ENCODE measurements around the gene CBX3. TPM values are rescaled to one million over a fixed set of nuclear protein-coding genes. Genes with fewer than 3 reads are reported as not detected.
A peak's percentile ranks its signal among the peaks of the same experiment; 100 is the strongest.

CBX3 gene
- total and polyA plus RNA-seq, 10 of the 15 experiments (the other 5 are each of a cell fraction or from before 2014, with no cell fraction given), result 153 to 307 (median 225) TPM

DNA sequence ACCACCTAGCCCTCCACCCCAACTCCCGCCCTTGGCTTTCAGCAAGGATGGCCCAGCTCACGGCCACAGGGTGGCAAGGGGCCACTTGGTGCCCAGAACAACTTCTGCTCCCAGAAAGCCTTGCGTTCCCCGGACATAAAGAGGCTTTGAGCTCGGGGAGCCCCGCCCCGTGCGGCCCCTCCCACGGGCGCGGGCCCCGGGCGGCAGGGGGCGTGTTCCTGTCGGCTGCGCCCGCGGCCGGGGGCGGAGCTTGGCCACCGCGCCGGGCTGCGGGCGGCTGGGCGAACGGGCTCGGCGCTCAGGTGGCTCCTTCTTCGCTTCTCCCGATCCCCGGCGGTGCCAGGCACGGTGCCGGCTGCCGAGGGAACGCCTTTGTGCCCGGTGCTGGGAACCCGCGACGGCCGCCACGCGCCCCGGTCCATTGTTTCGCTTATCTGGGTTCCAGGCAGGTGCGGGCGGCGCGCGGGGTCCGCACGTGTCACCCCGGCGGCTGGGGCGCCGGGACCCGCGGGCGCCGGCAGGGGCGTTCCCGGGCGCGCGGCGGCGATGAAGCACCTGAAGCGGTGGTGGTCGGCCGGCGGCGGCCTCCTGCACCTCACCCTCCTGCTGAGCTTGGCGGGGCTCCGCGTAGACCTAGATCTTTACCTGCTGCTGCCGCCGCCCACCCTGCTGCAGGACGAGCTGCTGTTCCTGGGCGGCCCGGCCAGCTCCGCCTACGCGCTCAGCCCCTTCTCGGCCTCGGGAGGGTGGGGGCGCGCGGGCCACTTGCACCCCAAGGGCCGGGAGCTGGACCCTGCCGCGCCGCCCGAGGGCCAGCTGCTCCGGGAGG is 49.4 kb upstream of the CBX3 start, which contains the start of gene NFE2L3:
Gene NFE2L3, plus strand, starts transcription at position 246 of the 829 bp plus-strand sequence. Its CDS starts 301 bp downstream, at position 547.
- Histone ChIP-seq H3K4me3 (peak within 1 kb of the TSS; percentile 72), H3K27ac (ENCODE audit: control insufficient read depth, insufficient read depth) (peak within 1 kb of the TSS; percentile 88), H2AFZ (ENCODE audit: control insufficient read depth, low read depth, low read length) (peak within 1 kb of the TSS; percentile 99), H4K20me1 (ENCODE audit: control insufficient read depth, insufficient read depth) (no peaks in the 10 kb centered on the region; the same call in 1 of the 2 replicates), H3K9me3 (replicated peaks; ENCODE audit: control insufficient read depth, insufficient read depth, low read length) (no peaks in the 10 kb centered on the region), H3K27me3 (replicated peaks in 1 of 2; ENCODE audit: control insufficient read depth in 2 of 2, insufficient read depth in 2 of 2, low read length in 1 of 2) (no peaks in the 10 kb centered on the region), H3K9ac (ENCODE audit: control insufficient read depth, insufficient read depth, low read length) (peak within 1 kb of the TSS; percentile 86), H3K4me2 (ENCODE audit: control insufficient read depth, insufficient read depth) (peak within 1 kb of the TSS; percentile 98), H3K79me2 (ENCODE audit: control insufficient read depth, insufficient read depth, low read length) (peaks cover 55% of the 10 kb centered on the region), H3K4me1 (ENCODE audit: control insufficient read depth, insufficient read depth, low read length) (peaks cover 23% of the 10 kb centered on the region), H3K36me3 (ENCODE audit: control insufficient read depth in 2 of 2, insufficient read depth in 2 of 2, low read length in 1 of 2) (no peaks in the 10 kb centered on the region)
- DNase-seq (ENCODE audit: low read depth, low spot score), result no peak
- no peak for FAIRE-seq
- WGBS (ENCODE audit: insufficient coverage, insufficient replicate concordance, low lambda C conversion rate, missing lambda C conversion rate), result under 1% methylated on average over 57 of the region's 95 CpGs
- CTCF ChIA-PET, result interaction anchor here (0.7 to 3.2 kb wide), 17 partner anchors 9 to 259 kb away, joined by 3 to 40 read pairs (median 5); partner anchors contain the start of gene HNRNPA2B1
- peak; percentile 75 for ATAC-seq
- POLR2A ChIA-PET, result interaction anchor here (0.7 to 2.2 kb wide), 18 partner anchors 9 to 185 kb away, joined by 3 to 42 read pairs (median 4); partner anchors contain the start of gene CBX3
- BruUV-seq (replicated peaks), result no TSS peak
- SMC1A ChIA-PET (ENCODE audit: uncharacterized antibody, unreplicated experiment), result interaction anchor here (1.0 to 3.2 kb wide), 15 partner anchors 9 to 258 kb away, joined by 3 to 30 read pairs (median 5); no protein-coding TSS in a partner anchor
- intact Hi-C loops (cut with micrococcal nuclease; ENCODE audit: unreplicated experiment) (loop anchor here (2.0 to 5.0 kb wide), 2 partner anchors 49 to 205 kb away; partner anchors contain the start of genes CBX3 and HNRNPA2B1), in situ Hi-C loops (cut with MboI) (no loop called here)
- RAD21 ChIA-PET (ENCODE audit: unreplicated experiment), result interaction anchor here (0.7 to 3.1 kb wide), 21 partner anchors 9 to 259 kb away, joined by 3 to 54 read pairs (median 5); partner anchors contain the start of gene CBX3
- TF ChIP-seq NFIC (IDR thresholded peaks at IDR 0.05; ENCODE audit: low read depth, low read length), result no peak
- TF ChIP-seq, protein P1, sequence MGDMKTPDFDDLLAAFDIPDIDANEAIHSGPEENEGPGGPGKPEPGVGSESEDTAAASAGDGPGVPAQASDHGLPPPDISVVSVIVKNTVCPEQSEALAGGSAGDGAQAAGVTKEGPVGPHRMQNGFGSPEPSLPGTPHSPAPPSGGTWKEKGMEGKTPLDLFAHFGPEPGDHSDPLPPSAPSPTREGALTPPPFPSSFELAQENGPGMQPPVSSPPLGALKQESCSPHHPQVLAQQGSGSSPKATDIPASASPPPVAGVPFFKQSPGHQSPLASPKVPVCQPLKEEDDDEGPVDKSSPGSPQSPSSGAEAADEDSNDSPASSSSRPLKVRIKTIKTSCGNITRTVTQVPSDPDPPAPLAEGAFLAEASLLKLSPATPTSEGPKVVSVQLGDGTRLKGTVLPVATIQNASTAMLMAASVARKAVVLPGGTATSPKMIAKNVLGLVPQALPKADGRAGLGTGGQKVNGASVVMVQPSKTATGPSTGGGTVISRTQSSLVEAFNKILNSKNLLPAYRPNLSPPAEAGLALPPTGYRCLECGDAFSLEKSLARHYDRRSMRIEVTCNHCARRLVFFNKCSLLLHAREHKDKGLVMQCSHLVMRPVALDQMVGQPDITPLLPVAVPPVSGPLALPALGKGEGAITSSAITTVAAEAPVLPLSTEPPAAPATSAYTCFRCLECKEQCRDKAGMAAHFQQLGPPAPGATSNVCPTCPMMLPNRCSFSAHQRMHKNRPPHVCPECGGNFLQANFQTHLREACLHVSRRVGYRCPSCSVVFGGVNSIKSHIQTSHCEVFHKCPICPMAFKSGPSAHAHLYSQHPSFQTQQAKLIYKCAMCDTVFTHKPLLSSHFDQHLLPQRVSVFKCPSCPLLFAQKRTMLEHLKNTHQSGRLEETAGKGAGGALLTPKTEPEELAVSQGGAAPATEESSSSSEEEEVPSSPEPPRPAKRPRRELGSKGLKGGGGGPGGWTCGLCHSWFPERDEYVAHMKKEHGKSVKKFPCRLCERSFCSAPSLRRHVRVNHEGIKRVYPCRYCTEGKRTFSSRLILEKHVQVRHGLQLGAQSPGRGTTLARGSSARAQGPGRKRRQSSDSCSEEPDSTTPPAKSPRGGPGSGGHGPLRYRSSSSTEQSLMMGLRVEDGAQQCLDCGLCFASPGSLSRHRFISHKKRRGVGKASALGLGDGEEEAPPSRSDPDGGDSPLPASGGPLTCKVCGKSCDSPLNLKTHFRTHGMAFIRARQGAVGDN (IDR thresholded peaks at IDR 0.05), result peak; percentile 85; the same call in 1 of the 2 replicates
- TF ChIP-seq USF1 (IDR thresholded peaks at IDR 0.05; ENCODE audit: borderline replicate concordance, extremely low read length, insufficient read depth, low read depth, low read length), result no peak
- no peak for TF ChIP-seq IRF4 (IDR thresholded peaks at IDR 0.05; ENCODE audit: low read depth, low read length)
- TF ChIP-seq NFXL1 (IDR thresholded peaks at IDR 0.05; ENCODE audit: borderline replicate concordance), result no peak
- TF ChIP-seq, protein P2, sequence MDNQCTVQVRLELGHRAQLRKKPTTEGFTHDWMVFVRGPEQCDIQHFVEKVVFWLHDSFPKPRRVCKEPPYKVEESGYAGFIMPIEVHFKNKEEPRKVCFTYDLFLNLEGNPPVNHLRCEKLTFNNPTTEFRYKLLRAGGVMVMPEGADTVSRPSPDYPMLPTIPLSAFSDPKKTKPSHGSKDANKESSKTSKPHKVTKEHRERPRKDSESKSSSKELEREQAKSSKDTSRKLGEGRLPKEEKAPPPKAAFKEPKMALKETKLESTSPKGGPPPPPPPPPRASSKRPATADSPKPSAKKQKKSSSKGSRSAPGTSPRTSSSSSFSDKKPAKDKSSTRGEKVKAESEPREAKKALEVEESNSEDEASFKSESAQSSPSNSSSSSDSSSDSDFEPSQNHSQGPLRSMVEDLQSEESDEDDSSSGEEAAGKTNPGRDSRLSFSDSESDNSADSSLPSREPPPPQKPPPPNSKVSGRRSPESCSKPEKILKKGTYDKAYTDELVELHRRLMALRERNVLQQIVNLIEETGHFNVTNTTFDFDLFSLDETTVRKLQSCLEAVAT (IDR thresholded peaks at IDR 0.05), result no peak
- peak in 1 of 2 experiments; percentile 78; a peak in 2 of 3 replicates for TF ChIP-seq EGR1 (IDR thresholded peaks at IDR 0.05; ENCODE audit: borderline replicate concordance in 1 of 2, low read depth in 2 of 2, low read length in 2 of 2)
- TF ChIP-seq RAD21 (IDR thresholded peaks at IDR 0.05; ENCODE audit: insufficient read depth, low read depth, low read length), result no peak
- TF ChIP-seq HDGF (IDR thresholded peaks at IDR 0.05), result peak; percentile 84; the same call in 1 of the 2 replicates
- TF ChIP-seq ZNF622 (IDR thresholded peaks at IDR 0.05), result no peak
- no peak for TF ChIP-seq KLF5 (IDR thresholded peaks at IDR 0.05; ENCODE audit: partially characterized antibody)
- TF ChIP-seq, protein P3, sequence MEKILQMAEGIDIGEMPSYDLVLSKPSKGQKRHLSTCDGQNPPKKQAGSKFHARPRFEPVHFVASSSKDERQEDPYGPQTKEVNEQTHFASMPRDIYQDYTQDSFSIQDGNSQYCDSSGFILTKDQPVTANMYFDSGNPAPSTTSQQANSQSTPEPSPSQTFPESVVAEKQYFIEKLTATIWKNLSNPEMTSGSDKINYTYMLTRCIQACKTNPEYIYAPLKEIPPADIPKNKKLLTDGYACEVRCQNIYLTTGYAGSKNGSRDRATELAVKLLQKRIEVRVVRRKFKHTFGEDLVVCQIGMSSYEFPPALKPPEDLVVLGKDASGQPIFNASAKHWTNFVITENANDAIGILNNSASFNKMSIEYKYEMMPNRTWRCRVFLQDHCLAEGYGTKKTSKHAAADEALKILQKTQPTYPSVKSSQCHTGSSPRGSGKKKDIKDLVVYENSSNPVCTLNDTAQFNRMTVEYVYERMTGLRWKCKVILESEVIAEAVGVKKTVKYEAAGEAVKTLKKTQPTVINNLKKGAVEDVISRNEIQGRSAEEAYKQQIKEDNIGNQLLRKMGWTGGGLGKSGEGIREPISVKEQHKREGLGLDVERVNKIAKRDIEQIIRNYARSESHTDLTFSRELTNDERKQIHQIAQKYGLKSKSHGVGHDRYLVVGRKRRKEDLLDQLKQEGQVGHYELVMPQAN (conservative IDR thresholded peaks at IDR 0.05), result peak; percentile 59; the same call in 1 of the 2 replicates
- no peak for TF ChIP-seq ASH2L (IDR thresholded peaks at IDR 0.05; ENCODE audit: borderline replicate concordance, low read depth)

Data from GM12878 (cell line).